ENCODE data around the gene APOO.
"Not testable (repeated sequence)": the region's sequence is repeated elsewhere in the genome, so short reads cannot be mapped to it uniquely, and the experiment has no call there.

The APOO gene

DNA sequence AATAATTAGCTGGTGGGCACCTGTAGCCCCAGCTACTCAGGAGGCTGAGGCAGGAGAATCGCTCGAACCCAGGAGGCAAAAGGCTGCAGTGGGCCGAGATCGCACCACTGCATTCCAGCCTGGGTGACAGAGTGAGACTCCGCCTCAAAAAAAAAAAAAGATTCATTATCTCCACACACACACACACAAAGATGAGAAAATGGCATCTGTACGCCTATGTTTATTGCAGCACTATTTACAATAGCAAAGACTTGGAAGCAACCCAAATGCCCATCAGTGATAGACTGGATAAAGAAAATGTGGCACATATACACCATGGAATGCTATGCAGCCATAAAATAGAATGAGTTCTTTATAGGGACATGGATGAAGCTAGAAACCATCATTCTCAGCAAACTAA is 12.7 kb downstream of the APOO start:
- not testable (repeated sequence) for H3K27ac Mint-ChIP-seq; H3K9me3 Mint-ChIP-seq; H3K36me3 Mint-ChIP-seq; H3K4me3 Mint-ChIP-seq; DNase-seq (ENCODE audit: low spot score in 2 of 2); H3K27me3 Mint-ChIP-seq; H3K4me1 Mint-ChIP-seq; ATAC-seq (ENCODE audit: low read depth)

DNA sequence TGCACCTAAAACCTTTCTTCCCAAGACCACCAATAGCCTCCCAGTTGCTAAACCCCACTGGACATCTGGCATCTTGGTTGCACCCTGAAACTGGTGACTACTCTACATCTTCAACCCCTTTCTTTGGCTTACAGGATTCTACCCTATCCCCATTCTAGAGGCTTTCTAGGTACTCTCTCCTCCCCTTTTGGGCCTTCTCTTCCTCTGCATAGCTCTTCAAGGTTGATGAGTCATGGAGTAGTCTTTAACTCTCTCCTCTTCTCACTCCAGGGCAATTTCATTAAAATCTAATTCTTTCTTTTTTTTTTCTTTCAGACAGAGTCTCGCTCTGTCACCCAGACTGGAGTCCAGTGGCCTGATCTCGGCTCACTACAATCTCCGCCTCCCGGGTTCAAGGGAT is 16.8 kb downstream of the APOO start:
- H3K9me3 Mint-ChIP-seq: no peaks in the 10 kb centered on the region
- H3K27me3 Mint-ChIP-seq: no peaks in the 10 kb centered on the region
- no peak overlapping the region for H3K4me3 Mint-ChIP-seq
- ATAC-seq (ENCODE audit: low read depth): no peak
- DNase-seq (ENCODE audit: low spot score in 2 of 2): no peak
- no peak overlapping the region for H3K27ac Mint-ChIP-seq
- H3K36me3 Mint-ChIP-seq: no peaks in the 10 kb centered on the region
- no peaks in the 10 kb centered on the region for H3K4me1 Mint-ChIP-seq

DNA sequence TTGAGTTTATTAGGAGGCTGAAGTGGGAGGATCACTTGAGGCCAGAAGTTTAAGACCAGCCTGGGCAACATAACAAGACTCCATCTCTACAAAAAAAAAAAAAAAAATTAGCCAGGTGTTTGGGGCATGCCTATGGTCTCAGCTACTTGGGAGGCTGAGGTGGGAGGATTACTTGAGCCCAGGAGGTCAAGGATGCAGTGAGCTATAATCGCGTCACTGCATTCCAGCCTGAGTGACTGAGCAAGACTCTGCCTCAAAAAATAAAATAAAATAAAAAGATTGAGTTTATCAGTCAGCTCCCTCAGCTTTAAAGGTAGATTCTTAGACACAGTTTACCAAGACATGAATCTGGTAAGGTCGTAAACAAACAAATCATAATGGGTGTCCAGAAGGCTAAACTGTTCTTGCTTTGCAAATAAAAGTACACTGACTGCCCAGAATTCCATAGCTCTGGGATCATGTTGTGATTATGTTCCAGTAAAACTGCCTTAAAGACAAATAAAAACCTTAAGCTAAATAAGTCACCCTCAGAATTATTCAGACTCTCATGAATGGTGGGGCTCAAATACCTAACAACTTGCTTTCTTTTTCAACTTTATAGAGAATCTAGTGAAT is 18.7 kb downstream of the APOO start:
- Mint-ChIP-seq H3K4me3 (no peak overlapping the region), H3K36me3 (no peaks in the 10 kb centered on the region), H3K27ac (no peak overlapping the region), H3K27me3 (no peaks in the 10 kb centered on the region), H3K4me1 (no peaks in the 10 kb centered on the region), H3K9me3 (no peaks in the 10 kb centered on the region)
- DNase-seq (ENCODE audit: low spot score in 2 of 2) (no peak), ATAC-seq (ENCODE audit: low read depth) (no peak)

- Mint-ChIP-seq H3K36me3 (no peaks in the 10 kb centered on the region), H3K9me3 (no peaks in the 10 kb centered on the region), H3K27me3 (no peaks in the 10 kb centered on the region), H3K4me3 (no peak overlapping the region), H3K27ac (no peak overlapping the region), H3K4me1 (peaks cover 3% of the 10 kb centered on the region)
- ATAC-seq (ENCODE audit: low read depth): no peak
- DNase-seq (ENCODE audit: low spot score in 2 of 2): no peak
These were observed 19.8 kb downstream of the APOO start for GRCh38 chrX:23887918-23888317.

DNA sequence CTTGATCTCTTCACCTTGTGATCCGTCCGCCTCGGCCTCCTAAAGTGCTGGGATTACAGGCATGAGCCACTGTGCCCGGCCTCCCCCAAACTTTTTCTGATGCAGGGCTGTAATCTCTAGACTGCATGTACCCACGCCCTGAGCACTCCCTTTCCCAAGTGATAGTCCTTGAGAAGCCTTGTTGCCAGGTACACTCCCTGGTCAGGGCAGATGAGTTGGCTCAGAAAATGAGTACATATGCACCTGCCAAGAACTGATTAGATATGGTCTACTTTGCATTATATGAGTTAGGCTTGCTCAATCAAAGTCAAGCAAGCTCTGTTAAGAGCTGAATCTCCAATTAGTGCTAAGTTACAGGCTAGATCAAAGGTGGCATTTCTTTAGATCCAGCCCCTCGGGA is 20.3 kb downstream of the APOO start:
- peaks cover 3% of the 10 kb centered on the region for H3K4me1 Mint-ChIP-seq
- H3K4me3 Mint-ChIP-seq: no peak overlapping the region
- H3K36me3 Mint-ChIP-seq: no peaks in the 10 kb centered on the region
- H3K9me3 Mint-ChIP-seq: no peaks in the 10 kb centered on the region
- no peaks in the 10 kb centered on the region for H3K27me3 Mint-ChIP-seq
- no peak for DNase-seq (ENCODE audit: low spot score in 2 of 2)
- no peak overlapping the region for H3K27ac Mint-ChIP-seq
- ATAC-seq (ENCODE audit: low read depth): no peak

GRCh38 chrX:23885803-23886202 is 21.9 kb downstream of the APOO start:
- Mint-ChIP-seq H3K4me1 (peaks cover 3% of the 10 kb centered on the region), H3K9me3 (no peaks in the 10 kb centered on the region), H3K4me3 (no peak overlapping the region), H3K36me3 (no peaks in the 10 kb centered on the region), H3K27me3 (no peaks in the 10 kb centered on the region), H3K27ac (no peak overlapping the region)
- ATAC-seq (ENCODE audit: low read depth) (no peak), DNase-seq (ENCODE audit: low spot score in 2 of 2) (no peak)

DNA sequence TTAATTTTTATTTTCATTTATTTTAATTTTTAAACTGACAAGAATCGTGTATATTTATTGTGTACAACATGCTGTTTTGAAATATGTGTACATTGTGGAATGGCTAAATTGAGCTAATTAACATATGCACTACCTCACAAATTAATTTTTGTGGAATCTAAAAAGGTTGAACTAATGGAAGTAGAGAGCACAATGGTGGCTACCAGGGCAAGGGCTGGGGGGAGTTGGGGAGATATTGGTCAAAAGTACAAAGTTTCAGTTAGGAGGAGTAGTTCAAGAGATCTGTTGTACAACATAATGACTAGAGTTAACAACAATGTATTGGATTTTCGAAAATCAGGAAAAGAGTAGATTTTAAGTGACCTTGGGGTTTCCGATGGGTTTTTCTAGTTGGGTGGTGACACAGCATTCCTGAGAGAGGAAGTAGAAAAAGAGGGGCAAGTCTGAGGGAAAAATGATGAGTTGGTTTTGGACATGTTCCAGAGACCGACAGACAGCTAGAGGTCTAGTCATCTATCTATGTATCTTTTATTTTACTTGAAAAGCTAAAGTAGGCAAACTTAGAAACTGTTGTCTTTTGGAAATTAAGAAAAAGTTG is 23.2 kb downstream of the APOO start:
- no peaks in the 10 kb centered on the region for H3K36me3 Mint-ChIP-seq
- ATAC-seq (ENCODE audit: low read depth) (no peak), DNase-seq (ENCODE audit: low spot score in 2 of 2) (no peak)
- peaks cover 3% of the 10 kb centered on the region for H3K4me1 Mint-ChIP-seq
- H3K9me3 Mint-ChIP-seq: no peaks in the 10 kb centered on the region
- no peak overlapping the region for H3K27ac Mint-ChIP-seq
- H3K4me3 Mint-ChIP-seq: no peak overlapping the region
- H3K27me3 Mint-ChIP-seq: no peaks in the 10 kb centered on the region

DNA sequence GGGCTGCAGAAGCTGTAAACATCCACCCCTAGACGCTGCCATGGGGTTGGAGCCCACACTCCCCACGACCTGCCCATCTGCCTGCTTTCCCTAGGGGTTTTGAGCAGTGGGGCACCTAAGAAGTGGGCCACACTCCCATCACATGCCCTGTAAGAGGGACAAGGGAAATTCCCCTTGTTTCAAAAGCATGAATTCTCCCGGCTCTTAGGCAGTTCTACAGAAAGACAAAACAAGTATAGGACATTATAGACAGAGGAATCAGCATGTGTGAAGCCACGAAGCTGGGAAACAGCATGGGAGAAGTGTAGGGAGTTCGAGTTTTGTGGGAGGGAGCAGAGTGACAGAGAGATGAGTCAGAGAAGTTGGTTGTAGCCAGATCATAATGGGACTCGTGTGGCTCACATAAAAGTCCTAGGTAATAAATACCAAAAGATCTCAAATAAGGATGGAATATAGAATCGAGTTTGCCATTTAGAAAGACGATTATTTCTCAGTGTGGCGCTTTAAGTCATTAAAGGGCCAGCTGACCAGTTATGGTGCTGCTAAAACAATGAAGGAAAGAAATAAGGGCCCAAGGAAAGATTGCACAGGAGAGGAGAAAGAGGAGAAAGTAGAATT is 23.9 kb downstream of the APOO start:
- Mint-ChIP-seq H3K36me3 (no peaks in the 10 kb centered on the region), H3K4me1 (peaks cover 3% of the 10 kb centered on the region), H3K27ac (no peak overlapping the region), H3K4me3 (no peak overlapping the region), H3K9me3 (no peaks in the 10 kb centered on the region), H3K27me3 (no peaks in the 10 kb centered on the region)
- ATAC-seq (ENCODE audit: low read depth) (no peak), DNase-seq (ENCODE audit: low spot score in 2 of 2) (no peak)

- no peak for DNase-seq (ENCODE audit: low spot score in 2 of 2)
- Mint-ChIP-seq H3K27me3 (no peaks in the 10 kb centered on the region), H3K36me3 (no peaks in the 10 kb centered on the region), H3K4me1 (peaks cover 3% of the 10 kb centered on the region), H3K9me3 (no peaks in the 10 kb centered on the region), H3K27ac (no peak overlapping the region), H3K4me3 (no peak overlapping the region)
- no peak for ATAC-seq (ENCODE audit: low read depth)
These were observed 28.2 kb downstream of the APOO start for GRCh38 chrX:23879380-23880090.

DNA sequence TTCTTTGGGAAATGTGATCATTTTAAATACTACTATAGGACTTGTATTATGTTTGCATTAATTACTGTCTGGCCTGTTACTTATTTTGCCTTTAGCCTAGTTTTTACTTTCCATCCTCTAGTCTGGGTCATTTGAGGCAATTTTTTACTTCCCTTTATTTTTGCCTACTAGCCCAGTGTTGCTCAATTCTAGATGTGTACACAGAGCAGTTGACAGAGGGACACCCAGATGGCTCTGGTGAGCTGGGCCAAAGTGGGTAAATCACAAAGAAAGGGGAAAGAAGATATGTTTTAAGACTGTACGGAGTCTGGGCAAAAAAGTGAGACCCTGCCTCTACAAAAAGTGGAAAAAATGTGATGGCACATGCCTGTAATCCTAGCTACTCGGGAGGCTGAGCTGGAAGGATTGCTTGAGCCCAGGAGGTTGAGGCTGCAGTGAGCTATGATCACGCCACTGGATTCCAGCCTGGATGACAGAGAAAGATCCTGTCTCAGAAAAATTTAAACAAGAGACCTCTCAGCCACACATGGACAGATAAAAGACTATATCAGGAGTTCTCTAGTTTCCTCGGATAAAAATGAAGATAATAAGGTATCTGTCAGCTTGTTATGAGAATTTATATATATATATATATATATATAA is 35.7 kb downstream of the APOO start:
- H3K27ac Mint-ChIP-seq: no peak overlapping the region
- no peaks in the 10 kb centered on the region for H3K4me1 Mint-ChIP-seq
- H3K9me3 Mint-ChIP-seq: no peaks in the 10 kb centered on the region
- peaks cover 7% of the 10 kb centered on the region for H3K36me3 Mint-ChIP-seq
- DNase-seq (ENCODE audit: low spot score in 2 of 2) (no peak), ATAC-seq (ENCODE audit: low read depth) (no peak)
- H3K27me3 Mint-ChIP-seq: no peaks in the 10 kb centered on the region
- H3K4me3 Mint-ChIP-seq: no peak overlapping the region

DNA sequence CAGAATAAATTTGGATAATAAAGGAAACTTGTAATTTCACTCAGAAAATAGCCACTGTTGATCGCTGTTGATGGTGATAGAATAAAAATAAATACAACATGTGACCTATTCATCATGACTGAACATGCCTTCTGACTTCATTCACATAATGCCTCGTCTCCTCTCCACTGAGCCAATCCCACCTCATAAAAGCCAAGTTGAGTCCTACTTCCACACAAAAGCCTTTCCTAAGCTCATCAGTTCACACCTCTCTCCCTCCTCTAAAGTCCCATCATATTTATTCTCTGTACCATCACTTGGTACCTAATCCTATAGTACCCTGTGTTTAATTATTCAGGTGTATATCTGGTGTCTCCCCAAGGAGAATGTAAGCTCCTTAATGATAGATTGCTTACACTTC is 37.7 kb downstream of the APOO start:
- H3K27ac Mint-ChIP-seq: no peak overlapping the region
- DNase-seq (ENCODE audit: low spot score in 2 of 2): no peak

GRCh38 chrX:23864742-23865326 is 42.9 kb downstream of the APOO start:
- no peaks in the 10 kb centered on the region for H3K9me3 Mint-ChIP-seq
- H3K27me3 Mint-ChIP-seq: no peaks in the 10 kb centered on the region
- no peak overlapping the region for H3K4me3 Mint-ChIP-seq
- H3K27ac Mint-ChIP-seq: no peak overlapping the region
- H3K4me1 Mint-ChIP-seq: no peaks in the 10 kb centered on the region
- DNase-seq (ENCODE audit: low spot score in 2 of 2) (no peak), ATAC-seq (ENCODE audit: low read depth) (no peak)
- H3K36me3 Mint-ChIP-seq: peaks cover 8% of the 10 kb centered on the region

More for the DNA sequence above, 37.7 kb downstream of the APOO start:
- Mint-ChIP-seq H3K4me3 (no peak overlapping the region), H3K9me3 (no peaks in the 10 kb centered on the region), H3K36me3 (peaks cover 7% of the 10 kb centered on the region), H3K4me1 (no peaks in the 10 kb centered on the region), H3K27me3 (no peaks in the 10 kb centered on the region)
- ATAC-seq (ENCODE audit: low read depth): no peak

- not testable (repeated sequence) for H3K36me3 Mint-ChIP-seq; H3K27me3 Mint-ChIP-seq; H3K9me3 Mint-ChIP-seq; H3K4me3 Mint-ChIP-seq; ATAC-seq (ENCODE audit: low read depth); H3K4me1 Mint-ChIP-seq; H3K27ac Mint-ChIP-seq; DNase-seq (ENCODE audit: low spot score in 2 of 2)
These were observed 45.8 kb downstream of the APOO start for GRCh38 chrX:23861952-23862351.

All from memory B cell (primary cell).